Body of pancreas (tissue), 4 donors: ENCODE results near the gene ZC3HAV1. TPM values are rescaled to one million over a fixed set of nuclear protein-coding genes. Genes with fewer than 3 reads are reported as not detected.
"Not testable (repeated sequence)": the region's sequence is repeated elsewhere in the genome, so short reads cannot be mapped to it uniquely, and the experiment has no call there.

Source experiments
- ATAC-seq: fragments of 150-250 bp; one replicate; pipeline ENCODE4 v1.9.1; 2016
- DNase-seq, 4 donors: peaks; one replicate each; pipeline ENCODE4 v3.0.0-alpha.2; 2019
- H3K27ac ChIP-seq, 4 donors: fragments of 200-600 bp; sonication (generic); 1 replicate in 3 of 4; 2 replicates in 1 of 4; pipeline versions ENCODE4 v1.5.1 to v1.6.1; 2016 to 2019; ENCODE audit warnings: mild to moderate bottlenecking in 1 of 4, mixed read lengths in 1 of 4, moderate library complexity in 1 of 4
- H3K27me3 ChIP-seq, 2 donors: fragments of 200-600 bp; sonication (generic); one replicate each; pipeline ENCODE4 v1.6.0; 2016; ENCODE audit warnings: mild to moderate bottlenecking in 1 of 2
- H3K36me3 ChIP-seq, 2 donors: fragments of 200-600 bp; sonication (generic); replicated peaks in 1 of 2; 2 replicates each; pipeline ENCODE4 v1.5.1; 2016; ENCODE audit warnings: low read depth in 2 of 2; ENCODE audit not compliant: insufficient read depth in 1 of 2
- H3K4me1 ChIP-seq: fragments of 200-600 bp; sonication (generic); one replicate; pipeline ENCODE4 v1.6.0; 2016
- H3K4me3 ChIP-seq, 2 donors: fragments of 200-600 bp; sonication (generic); 1 replicate in 1 of 2; 2 replicates in 1 of 2; pipeline ENCODE4 v1.5.1; 2016 to 2019
- H3K9me3 ChIP-seq, 3 donors: fragments of 200-600 bp; sonication (generic); 1 replicate in 2 of 3; 2 replicates in 1 of 3; pipeline ENCODE4 v1.5.1; 2016
- CTCF ChIP-seq, 7 experiments: fragments of 450-650 bp in 4 of 7; fragments of 200-600 bp in 3 of 7; sonication (generic) in 3 of 7; IDR thresholded peaks; one replicate each; pipeline ENCODE4 v1.5.1; 2016 to 2019; ENCODE audit warnings: antibody characterized with exemption in 7 of 7
- POLR2A ChIP-seq, 3 donors: fragments of 450-650 bp; IDR thresholded peaks; one replicate each; pipeline ENCODE4 v1.6.1; 2016; ENCODE audit warnings: antibody characterized with exemption in 3 of 3, mild to moderate bottlenecking in 2 of 3
- whole genome bisulfite sequencing, 2 donors: methylation state at CpG; one replicate each; pipeline ENCODE4 v1.1.5; 2017; 5-methylcytosine and 5-hydroxymethylcytosine counted together
- intact Hi-C: fragments of 100-400 bp; cut with DNase I; formaldehyde crosslinking; loops from one replicate; pipeline ENCODE4 v1.15.1; 2023
- total RNA-seq, 2 donors: library from RNA; depleted of rRNA; stranded (reverse); fragments of >200 nt; gene quantifications; one replicate each; pipeline ENCODE4 v1.1.0, GENCODE V29; 2016

ZC3HAV1 gene
- total RNA-seq, 2 donors from 2014 or later, result 13.5 to 14.5 TPM

- TF ChIP-seq CTCF (IDR thresholded peaks at IDR 0.05) (no peak), POLR2A (IDR thresholded peaks at IDR 0.05) (no peak)
- no peak for DNase-seq
- Histone ChIP-seq H3K4me1 (no peaks in the 10 kb centered on the region), H3K36me3 (no peaks in the 10 kb centered on the region), H3K4me3 (no peak overlapping the region), H3K9me3 (no peaks in the 10 kb centered on the region), H3K27me3 (peaks cover 0 to 3% of the 10 kb centered on the region in 2 donors), H3K27ac (no peak overlapping the region)
- ATAC-seq, result no peak
- 53 to 63% methylated on average over 7 of the region's 7 CpGs for WGBS, 2 donors
- intact Hi-C loops, result no loop called here
Measured at GRCh38 chr7:139125657-139126056, 16.1 kb upstream of the ZC3HAV1 start.

GRCh38 chr7:139124995-139125394, 15.5 kb upstream of the ZC3HAV1 start:
- H3K9me3 ChIP-seq, H3K27ac ChIP-seq, H3K27me3 ChIP-seq, H3K4me3 ChIP-seq, ATAC-seq, DNase-seq, H3K36me3 ChIP-seq, H3K4me1 ChIP-seq, intact Hi-C loops: not testable (repeated sequence)
- WGBS, 2 donors, result 40% methylated on average over 3 of the region's 3 CpGs

GRCh38 chr7:139124084-139124914, 14.8 kb upstream of the ZC3HAV1 start:
- TF ChIP-seq POLR2A (IDR thresholded peaks at IDR 0.05) (no peak), CTCF (IDR thresholded peaks at IDR 0.05) (no peak)
- ATAC-seq, result no peak
- no peak for DNase-seq
- H3K27ac ChIP-seq, result no peak overlapping the region
- H3K4me1 ChIP-seq, result no peaks in the 10 kb centered on the region
- no peaks in the 10 kb centered on the region for H3K36me3 ChIP-seq
- whole genome bisulfite sequencing, 2 donors, result 71 to 72% methylated on average over 4 of the region's 4 CpGs
- intact Hi-C loops, result no loop called here
- peaks cover 0 to 3% of the 10 kb centered on the region in 2 donors for H3K27me3 ChIP-seq
- no peaks in the 10 kb centered on the region for H3K9me3 ChIP-seq
- H3K4me3 ChIP-seq, result no peak overlapping the region

GRCh38 chr7:139119486-139119849, 9.9 kb upstream of the ZC3HAV1 start:
- Histone ChIP-seq H3K9me3 (no peaks in the 10 kb centered on the region), H3K36me3 (no peaks in the 10 kb centered on the region), H3K27ac (no peak overlapping the region), H3K4me3 (no peak overlapping the region), H3K4me1 (peaks cover 10% of the 10 kb centered on the region), H3K27me3 (peaks cover 0 to 3% of the 10 kb centered on the region in 2 donors)
- WGBS, 2 donors, result 77 to 84% methylated on average over 4 of the region's 4 CpGs
- intact Hi-C loops, result no loop called here
- no peak for ATAC-seq
- TF ChIP-seq CTCF (IDR thresholded peaks at IDR 0.05) (no peak), POLR2A (IDR thresholded peaks at IDR 0.05) (no peak)
- no peak for DNase-seq

GRCh38 chr7:139118805-139119485, 9.4 kb upstream of the ZC3HAV1 start:
- Histone ChIP-seq H3K9me3 (no peaks in the 10 kb centered on the region), H3K36me3 (no peaks in the 10 kb centered on the region), H3K27me3 (peaks cover 0 to 2% of the 10 kb centered on the region in 2 donors), H3K4me1 (peaks cover 10% of the 10 kb centered on the region), H3K4me3 (no peak overlapping the region), H3K27ac (peak overlapping the region in 1 of 4 donors; percentile 2)
- 51 to 70% methylated on average over 6 to 7 of the region's 7 CpGs for WGBS, 2 donors
- intact Hi-C loops, result no loop called here
- ATAC-seq (no peak), DNase-seq (no peak)
- no peak for TF ChIP-seq POLR2A (IDR thresholded peaks at IDR 0.05)
